PC-9 (cell line): Measurements from ENCODE around the gene ZBTB43. TPM values are rescaled to one million over a fixed set of nuclear protein-coding genes. Genes with fewer than 3 reads are reported as not detected.

ENCODE experiments used
- BruUV-seq: library from RNA; stranded (reverse); fragments of 400-500 nt; replicated peaks from 2 replicates; lab custom pipeline; 2021; lab: Mats Ljungman, UMichigan
- CTCF ChIA-PET: fragments of 300-600 bp; sonication (Branson Sonifier 250); formaldehyde crosslinking; loops from one replicate; lab custom pipeline; 2022; ENCODE audit warnings: antibody characterized with exemption; lab: Charles Lee
- POLR2A ChIA-PET: fragments of 300-600 bp; sonication (Branson Sonifier 250); formaldehyde crosslinking; loops from one replicate; lab custom pipeline; 2022; ENCODE audit warnings: antibody characterized with exemption; ENCODE audit not compliant: unreplicated experiment; lab: Charles Lee
- DNase-seq, 2 experiments: peaks; one replicate each; pipeline versions ENCODE4 v3.0.0 to v3.0.0-alpha.2; 2015 to 2022; ENCODE audit warnings: mixed read lengths in 1 of 2
- H2AFZ ChIP-seq: fragments of 200-600 bp; sonication (generic); 2 replicates; pipeline ENCODE4 v1.8.1; 2017; ENCODE audit warnings: antibody characterized with exemption
- H3F3A ChIP-seq: fragments of 200-600 bp; sonication (generic); 2 replicates; pipeline ENCODE4 v1.8.1; 2017; ENCODE audit warnings: antibody characterized with exemption, mild to moderate bottlenecking, low read depth; ENCODE audit not compliant: insufficient read depth
- H3K27ac ChIP-seq: fragments of 200-600 bp; sonication (generic); 2 replicates; pipeline ENCODE4 v1.6.1; 2016; ENCODE audit warnings: mixed run types
- H3K27me3 ChIP-seq: fragments of 200-600 bp; sonication (generic); 2 replicates; pipeline ENCODE4 v1.6.1; 2016; ENCODE audit warnings: low read depth, mixed run types; ENCODE audit not compliant: insufficient read depth
- H3K36me3 ChIP-seq: fragments of 200-600 bp; sonication (generic); 2 replicates; pipeline ENCODE4 v1.6.1; 2016; ENCODE audit warnings: low read depth, mixed run types
- H3K4me1 ChIP-seq: fragments of 200-600 bp; sonication (generic); replicated peaks from 2 replicates; pipeline ENCODE4 v1.6.1; 2016; ENCODE audit warnings: mixed run types; ENCODE audit not compliant: insufficient read depth
- H3K4me2 ChIP-seq: fragments of 200-600 bp; sonication (generic); 2 replicates; pipeline ENCODE4 v1.6.1; 2017; ENCODE audit warnings: mixed run types
- H3K4me3 ChIP-seq: fragments of 200-600 bp; sonication (generic); 2 replicates; pipeline ENCODE4 v1.6.1; 2016; ENCODE audit warnings: mixed run types
- H3K79me2 ChIP-seq: fragments of 200-600 bp; sonication (generic); 2 replicates; pipeline ENCODE4 v1.6.1; 2017; ENCODE audit warnings: low read depth, mixed run types
- H3K9me2 ChIP-seq: fragments of 200-600 bp; sonication (generic); 2 replicates; pipeline ENCODE4 v1.8.1; 2017; ENCODE audit warnings: mild to moderate bottlenecking; ENCODE audit not compliant: insufficient read depth
- H3K9me3 ChIP-seq: fragments of 200-600 bp; sonication (generic); 2 replicates; pipeline ENCODE4 v1.8.1; 2016; ENCODE audit warnings: low read depth; ENCODE audit not compliant: insufficient read depth
- H4K20me1 ChIP-seq: fragments of 200-600 bp; sonication (generic); 2 replicates; pipeline ENCODE4 v1.8.1; 2017; ENCODE audit not compliant: insufficient read depth
- EZH2 ChIP-seq: fragments of 200-600 bp; sonication (generic); IDR thresholded peaks from 2 replicates; pipeline ENCODE4 v1.8.0; 2017; ENCODE audit warnings: antibody characterized with exemption, low read depth
- intact Hi-C: fragments of 100-400 bp; cut with micrococcal nuclease; formaldehyde crosslinking; loops from one replicate; pipeline ENCODE4 v1.10.0; 2022; ENCODE audit not compliant: unreplicated experiment
- total RNA-seq: library from RNA; stranded (reverse); gene quantifications from 2 replicates; pipeline ENCODE4 v1.2.3, GENCODE V29; 2021
- TF ChIP-seq, protein P1 (sequence below): fragments of 200-600 bp; sonication (generic); conservative IDR thresholded peaks from 2 replicates; pipeline ENCODE4 v1.6.1; 2017; ENCODE audit warnings: mixed run types, antibody characterized with exemption, mild to moderate bottlenecking, moderate library complexity

Gene ZBTB43
- total RNA-seq, 1 experiment from 2014 or later: 18.4 TPM

DNA sequence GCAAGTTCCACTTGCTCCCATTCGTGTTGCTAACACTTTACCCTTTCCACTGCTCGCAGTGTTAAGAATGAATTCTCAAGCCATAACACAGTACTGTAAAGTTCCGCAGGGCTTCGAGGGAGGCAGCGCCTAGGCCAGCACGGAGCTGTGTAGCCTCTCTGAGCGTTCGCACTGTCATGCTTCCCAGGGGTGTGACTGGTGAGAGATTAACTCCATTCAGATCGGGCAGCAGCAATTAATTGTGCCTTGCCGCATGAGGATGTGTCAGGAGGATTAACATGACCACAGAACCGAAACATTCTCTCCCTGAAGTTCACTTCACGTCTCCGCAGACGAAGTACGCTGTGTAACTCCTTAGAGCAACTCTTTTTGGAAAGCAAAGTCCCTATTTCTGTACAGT lies 78.8 kb downstream of the ZBTB43 start:
- Histone ChIP-seq H3K27me3 (no peaks in the 10 kb centered on the region), H2AFZ (no peak overlapping the region), H3K4me2 (no peak overlapping the region), H3K27ac (no peak overlapping the region), H3K4me1 (no peaks in the 10 kb centered on the region), H3K79me2 (no peaks in the 10 kb centered on the region), H4K20me1 (no peaks in the 10 kb centered on the region; the same call in 1 of the 2 replicates), H3F3A (no peaks in the 10 kb centered on the region), H3K4me3 (no peak overlapping the region), H3K36me3 (no peaks in the 10 kb centered on the region), H3K9me3 (no peaks in the 10 kb centered on the region), H3K9me2 (no peaks in the 10 kb centered on the region)
- ChIA-PET POLR2A (no interaction called here), CTCF (no interaction called here)
- no TSS peak for BruUV-seq
- intact Hi-C loops: no loop called here
- no peak for TF ChIP-seq EZH2
- TF ChIP-seq, protein P1, sequence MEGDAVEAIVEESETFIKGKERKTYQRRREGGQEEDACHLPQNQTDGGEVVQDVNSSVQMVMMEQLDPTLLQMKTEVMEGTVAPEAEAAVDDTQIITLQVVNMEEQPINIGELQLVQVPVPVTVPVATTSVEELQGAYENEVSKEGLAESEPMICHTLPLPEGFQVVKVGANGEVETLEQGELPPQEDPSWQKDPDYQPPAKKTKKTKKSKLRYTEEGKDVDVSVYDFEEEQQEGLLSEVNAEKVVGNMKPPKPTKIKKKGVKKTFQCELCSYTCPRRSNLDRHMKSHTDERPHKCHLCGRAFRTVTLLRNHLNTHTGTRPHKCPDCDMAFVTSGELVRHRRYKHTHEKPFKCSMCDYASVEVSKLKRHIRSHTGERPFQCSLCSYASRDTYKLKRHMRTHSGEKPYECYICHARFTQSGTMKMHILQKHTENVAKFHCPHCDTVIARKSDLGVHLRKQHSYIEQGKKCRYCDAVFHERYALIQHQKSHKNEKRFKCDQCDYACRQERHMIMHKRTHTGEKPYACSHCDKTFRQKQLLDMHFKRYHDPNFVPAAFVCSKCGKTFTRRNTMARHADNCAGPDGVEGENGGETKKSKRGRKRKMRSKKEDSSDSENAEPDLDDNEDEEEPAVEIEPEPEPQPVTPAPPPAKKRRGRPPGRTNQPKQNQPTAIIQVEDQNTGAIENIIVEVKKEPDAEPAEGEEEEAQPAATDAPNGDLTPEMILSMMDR: no peak
- no peak for DNase-seq

DNA sequence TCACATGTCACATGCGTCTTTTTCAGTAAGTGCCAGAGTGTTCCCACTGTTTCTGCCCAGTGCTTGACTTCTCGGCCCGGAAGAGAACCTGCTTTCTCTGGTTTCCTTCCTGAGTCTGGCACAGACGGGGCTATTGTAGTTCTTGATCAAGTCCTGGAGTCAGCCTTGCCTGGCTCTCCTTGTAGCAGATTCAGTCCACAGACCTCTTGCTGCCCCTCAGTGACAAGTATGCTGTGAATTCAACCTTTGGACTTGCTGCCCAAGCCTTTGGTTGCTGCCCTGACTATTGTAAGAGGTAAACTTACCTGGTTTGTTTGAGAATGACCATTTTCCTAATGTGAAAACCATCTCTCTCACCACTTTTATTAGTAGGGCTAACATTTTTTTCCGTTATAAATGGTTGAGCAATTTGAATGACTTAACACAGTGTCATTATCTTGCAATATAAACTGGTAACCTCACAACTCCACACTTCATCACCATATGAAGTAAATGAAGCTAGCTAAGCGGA lies 80.3 kb downstream of the ZBTB43 start:
- Histone ChIP-seq H2AFZ (no peak overlapping the region), H3F3A (no peaks in the 10 kb centered on the region), H3K4me2 (no peak overlapping the region), H3K9me2 (no peaks in the 10 kb centered on the region), H3K9me3 (no peaks in the 10 kb centered on the region), H4K20me1 (no peaks in the 10 kb centered on the region; the same call in 1 of the 2 replicates), H3K27me3 (no peaks in the 10 kb centered on the region), H3K4me1 (no peaks in the 10 kb centered on the region), H3K27ac (no peak overlapping the region), H3K36me3 (no peaks in the 10 kb centered on the region), H3K79me2 (no peaks in the 10 kb centered on the region), H3K4me3 (no peak overlapping the region)
- no TSS peak for BruUV-seq
- ChIA-PET CTCF (no interaction called here), POLR2A (no interaction called here)
- intact Hi-C loops: no loop called here
- TF ChIP-seq EZH2: no peak
- TF ChIP-seq, protein P1: no peak
- no peak for DNase-seq

DNA sequence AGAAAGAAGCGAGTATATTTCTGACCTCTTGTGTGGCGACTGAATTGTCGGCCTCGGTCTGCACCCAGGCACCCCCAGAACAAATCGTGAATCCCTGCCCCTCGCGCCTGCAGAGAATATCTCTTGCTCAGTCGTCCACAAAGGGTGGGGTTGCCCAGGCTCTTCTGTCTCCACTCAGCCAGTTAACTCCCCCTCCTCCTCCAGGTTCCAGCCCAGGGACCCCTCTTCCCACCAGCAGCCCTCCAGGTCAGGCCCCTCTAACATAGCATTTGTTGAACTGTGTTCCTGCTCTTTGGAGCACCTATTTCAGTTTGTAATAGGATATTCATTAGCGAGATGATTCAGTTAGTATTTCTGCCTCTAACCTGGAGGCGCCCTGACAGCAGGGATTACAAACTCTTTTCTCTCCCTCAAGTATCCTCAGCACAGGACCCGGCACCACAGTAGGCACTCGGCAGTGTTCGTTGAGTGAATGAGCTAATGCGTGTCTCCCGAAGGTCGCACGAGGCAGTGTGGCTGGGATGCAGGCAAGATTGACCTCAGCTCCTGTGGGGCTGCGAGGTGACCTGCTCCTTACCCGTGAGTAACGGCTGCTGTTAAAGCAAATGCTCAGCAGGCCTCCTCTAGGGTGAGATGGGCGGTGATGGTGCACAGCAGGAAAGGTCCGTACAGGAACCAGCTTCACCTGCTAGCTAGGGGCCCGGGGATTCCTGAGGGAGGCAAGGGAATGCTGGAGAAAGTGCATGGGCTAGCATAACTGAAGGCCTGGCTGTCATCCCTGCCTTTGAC lies 81.4 kb downstream of the ZBTB43 start:
- H3F3A ChIP-seq: no peaks in the 10 kb centered on the region
- no peak overlapping the region for H3K4me3 ChIP-seq
- no peaks in the 10 kb centered on the region for H3K9me2 ChIP-seq
- no peak for TF ChIP-seq EZH2
- TF ChIP-seq, protein P1: no peak
- no peaks in the 10 kb centered on the region; the same call in 1 of the 2 replicates for H4K20me1 ChIP-seq
- no peaks in the 10 kb centered on the region for H3K79me2 ChIP-seq
- CTCF ChIA-PET: no interaction called here
- no peak overlapping the region for H2AFZ ChIP-seq
- BruUV-seq: no TSS peak
- no peaks in the 10 kb centered on the region for H3K27me3 ChIP-seq
- no peak overlapping the region for H3K27ac ChIP-seq
- DNase-seq: no peak
- H3K4me2 ChIP-seq: no peak overlapping the region
- no peaks in the 10 kb centered on the region for H3K36me3 ChIP-seq
- POLR2A ChIA-PET: no interaction called here
- H3K9me3 ChIP-seq: no peaks in the 10 kb centered on the region
- no peaks in the 10 kb centered on the region for H3K4me1 ChIP-seq
- intact Hi-C loops: no loop called here
